HG02870 (cell line): ENCODE results near the gene CSNK2B.

ENCODE experiments used
- ATAC-seq: cut with Tn5 transposase; IDR thresholded peaks from one replicate; pipeline ENCODE4 v1.9.1; 2021; ENCODE audit warnings: mild to moderate bottlenecking, moderate library complexity; ENCODE audit not compliant: unreplicated experiment

Gene CSNK2B

GRCh38 chr6:31665501-31666336 lies at the start of gene CSNK2B:
TSS of gene CSNK2B (plus strand) at chr6:31666080. CDS start at chr6:31666832, 752 bp downstream.
- peak; percentile 82 for ATAC-seq

GRCh38 chr6:31617010-31617409 lies 48.9 kb upstream of the CSNK2B start:
- no peak for ATAC-seq

- peak; percentile 81 for ATAC-seq
Measured at GRCh38 chr6:31619805-31620585, 45.9 kb upstream of the CSNK2B start.

- peak; percentile 56 for ATAC-seq
Measured at GRCh38 chr6:31620586-31621319, 45.1 kb upstream of the CSNK2B start, which contains the start of gene PRRC2A. TSS of gene PRRC2A (plus strand) at chr6:31620715. CDS start at chr6:31622790, 2,075 bp downstream.

- no peak for ATAC-seq
Measured at GRCh38 chr6:31621320-31621939, 44.5 kb upstream of the CSNK2B start.

GRCh38 chr6:31621991-31622390 lies 43.9 kb upstream of the CSNK2B start:
- no peak for ATAC-seq

GRCh38 chr6:31622684-31623091 lies 43.2 kb upstream of the CSNK2B start:
- no peak for ATAC-seq

GRCh38 chr6:31624070-31624469 lies 41.8 kb upstream of the CSNK2B start:
- ATAC-seq = no peak

- no peak for ATAC-seq
Measured at GRCh38 chr6:31626952-31627351, 38.9 kb upstream of the CSNK2B start.

- ATAC-seq = no peak
Measured at GRCh38 chr6:31627690-31628287, 38.1 kb upstream of the CSNK2B start.

GRCh38 chr6:31629014-31629413 lies 36.9 kb upstream of the CSNK2B start:
- no peak for ATAC-seq

- ATAC-seq = no peak
Measured at GRCh38 chr6:31630177-31630934, 35.5 kb upstream of the CSNK2B start.

- no peak for ATAC-seq
Measured at GRCh38 chr6:31631209-31631608, 34.7 kb upstream of the CSNK2B start.

GRCh38 chr6:31631681-31632278 lies 34.1 kb upstream of the CSNK2B start:
- no peak for ATAC-seq

- ATAC-seq = no peak
Measured at GRCh38 chr6:31632279-31632946, 33.5 kb upstream of the CSNK2B start.

- no peak for ATAC-seq
Measured at GRCh38 chr6:31633447-31633846, 32.4 kb upstream of the CSNK2B start.

GRCh38 chr6:31634131-31634530 lies 31.7 kb upstream of the CSNK2B start:
- no peak for ATAC-seq

GRCh38 chr6:31634969-31635575 lies 30.8 kb upstream of the CSNK2B start:
- ATAC-seq = no peak
